ENCODE results near the gene AMACR. TPM values are rescaled to one million over a fixed set of nuclear protein-coding genes. Genes with fewer than 3 reads are reported as not detected.

The AMACR gene
- polyA plus RNA-seq (ENCODE audit: insufficient read depth in 1 of 5, insufficient read length in 5 of 5, low replicate concordance in 1 of 5): 10 to 100 TPM; 10.8 to 17.8 (median 11.8) TPM
- long read RNA-seq, donor 1, full-length matches to known transcripts: 6 of 6 reads
- long read RNA-seq, donor 1, partial matches to known transcripts: 0 of 6 reads
- long read RNA-seq, donor 1, other reads (novel, unspliced or antisense): 0 of 6 reads
- long read RNA-seq, donor 2, full-length matches to known transcripts: 6 of 6 reads
- long read RNA-seq, donor 2, partial matches to known transcripts: 0 of 6 reads
- long read RNA-seq, donor 2, other reads (novel, unspliced or antisense): 0 of 6 reads
- long read RNA-seq, donor 3, full-length matches to known transcripts: 11 of 11 reads
- long read RNA-seq, donor 3, partial matches to known transcripts: 0 of 11 reads
- long read RNA-seq, donor 3, other reads (novel, unspliced or antisense): 0 of 11 reads
- long read RNA-seq, donor 4, full-length matches to known transcripts: 6 of 6 reads
- long read RNA-seq, donor 4, partial matches to known transcripts: 0 of 6 reads
- long read RNA-seq, donor 4, other reads (novel, unspliced or antisense): 0 of 6 reads
- long read RNA-seq, donor 5, full-length matches to known transcripts: 6 of 6 reads
- long read RNA-seq, donor 5, partial matches to known transcripts: 0 of 6 reads
- long read RNA-seq, donor 5, other reads (novel, unspliced or antisense): 0 of 6 reads
- long read RNA-seq, donor 6, full-length matches to known transcripts: 16 of 16 reads
- long read RNA-seq, donor 6, partial matches to known transcripts: 0 of 16 reads
- long read RNA-seq, donor 6, other reads (novel, unspliced or antisense): 0 of 16 reads
- long read RNA-seq, donor 7, partial matches to known transcripts: 0 of 2 reads
- long read RNA-seq, donor 7, other reads (novel, unspliced or antisense): 0 of 2 reads
- long read RNA-seq, donor 8: 0 reads

DNA sequence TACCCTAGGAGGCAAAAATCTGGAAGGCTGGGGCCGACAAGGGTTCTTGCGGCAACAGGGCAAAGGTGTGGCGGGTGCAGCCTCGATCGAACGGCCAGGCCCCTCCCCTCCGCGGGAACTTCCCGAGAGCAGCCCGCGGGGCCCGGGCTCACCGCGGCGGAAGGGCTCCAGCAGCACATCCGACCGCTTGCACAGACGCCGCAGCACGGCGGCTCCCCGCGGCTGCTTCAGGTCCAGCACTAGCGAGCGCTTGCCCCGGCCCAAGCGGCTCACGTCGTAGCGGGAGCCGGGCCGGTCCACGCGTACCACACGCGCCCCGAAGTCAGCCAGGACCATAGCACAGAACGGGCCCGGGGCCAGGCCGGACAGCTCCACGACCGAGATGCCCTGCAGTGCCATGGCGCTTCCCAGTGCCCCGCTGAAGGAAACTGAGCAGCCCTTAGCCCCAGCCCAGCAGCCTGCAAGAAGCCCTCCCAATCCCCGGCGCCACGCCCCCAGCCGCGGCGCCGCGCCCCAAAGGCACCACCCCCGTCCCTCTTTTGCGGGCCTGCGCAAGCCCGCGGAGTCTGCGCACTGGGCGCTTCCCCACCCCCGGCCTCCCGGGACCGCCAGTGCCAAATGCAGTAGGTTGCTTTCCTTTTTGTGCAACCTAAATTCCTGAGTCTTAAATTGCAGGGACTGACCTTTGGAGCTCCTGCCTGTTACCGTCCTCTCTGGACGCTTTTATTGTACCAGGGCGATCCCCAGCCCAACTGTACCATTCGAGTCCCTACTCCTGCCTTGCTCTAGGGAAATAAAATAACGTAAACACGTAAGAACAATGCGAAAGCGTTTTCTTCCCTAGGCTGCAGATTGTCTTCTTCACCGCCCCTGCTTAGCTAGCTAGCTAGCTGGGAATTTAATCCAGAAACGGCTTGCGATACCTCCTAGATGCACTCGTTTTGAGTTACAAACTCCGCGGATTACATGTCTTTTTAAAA, at the start of gene AMACR:
Gene AMACR, minus strand, starts transcription at position 430 of the 980 bp plus-strand sequence. Its CDS starts 31 bp downstream, at position 399.
- DNase-seq: peak; percentile 96 to 97

DNA sequence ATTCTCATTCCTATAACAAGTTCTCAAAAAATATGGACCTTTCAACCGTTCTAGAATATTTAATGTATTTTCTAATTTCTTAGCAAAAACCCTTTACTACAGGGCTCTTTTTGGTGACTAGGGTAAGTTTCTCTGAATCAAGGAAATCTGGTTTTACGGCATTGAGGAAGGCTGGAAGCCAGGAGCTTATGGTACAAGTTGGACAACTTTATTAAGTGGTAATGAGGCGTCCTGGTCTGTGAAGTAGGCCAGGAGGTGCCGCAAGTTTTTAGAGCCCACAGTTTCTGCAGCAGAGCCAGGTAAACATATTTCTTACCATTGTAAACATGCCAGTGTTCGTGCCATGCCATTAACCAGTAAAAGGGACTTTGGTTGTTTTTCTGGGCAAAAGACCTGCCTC, 49.7 kb upstream of the AMACR start:
- DNase-seq: no peak

DNA sequence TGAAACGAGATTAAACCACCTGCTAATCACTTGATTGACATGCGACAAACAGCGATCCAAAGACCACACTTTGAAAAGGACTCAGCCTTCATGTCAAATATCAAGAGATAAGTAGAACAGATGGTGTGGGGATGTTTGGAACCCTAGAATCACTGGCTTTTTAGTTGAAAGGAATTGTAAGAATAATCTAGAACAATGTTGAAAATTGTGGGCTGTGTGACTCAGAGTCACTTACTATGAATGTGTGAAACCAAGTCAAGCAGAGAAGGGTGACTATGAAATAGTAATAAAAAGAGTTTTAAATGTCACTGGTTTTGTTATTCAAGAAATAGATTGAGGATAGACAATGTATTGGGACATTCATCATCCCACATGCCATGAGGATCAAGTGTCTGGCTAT, 49.3 kb upstream of the AMACR start:
- no peak for DNase-seq

DNA sequence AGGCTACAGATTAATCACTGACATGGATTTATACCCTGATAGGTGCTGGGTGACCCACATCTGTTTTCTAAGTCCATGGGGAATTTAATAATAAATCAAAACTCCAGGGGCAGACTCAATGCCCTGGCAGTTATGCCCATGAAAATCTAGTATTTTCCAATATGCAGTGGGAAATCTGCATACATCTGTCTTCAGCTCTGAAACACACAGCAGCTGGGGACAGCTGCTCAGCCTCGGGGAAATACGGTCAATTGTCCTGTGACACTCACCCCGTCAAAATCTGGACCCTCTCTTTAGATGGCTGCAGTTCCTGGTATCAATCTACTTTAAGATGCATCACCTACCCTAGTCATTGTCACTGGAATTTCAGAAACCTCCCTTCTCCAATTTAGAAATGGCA, 47.8 kb upstream of the AMACR start:
- peak; percentile 56 to 59 for DNase-seq

DNA sequence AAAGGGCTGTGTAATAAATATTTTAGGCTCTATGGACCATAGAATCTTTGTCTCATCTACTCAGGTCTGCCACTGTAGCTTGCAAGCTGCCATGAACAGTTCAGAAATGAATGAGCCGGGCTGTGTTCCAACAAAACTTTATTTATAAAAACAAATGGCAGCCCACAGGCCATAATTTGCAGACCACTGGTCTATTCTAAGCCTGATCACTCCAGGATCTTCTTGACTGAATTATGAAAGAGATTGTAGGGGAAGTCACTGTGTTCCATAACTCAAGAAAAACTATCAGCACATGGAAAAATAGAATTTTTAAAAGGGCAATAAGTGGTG, 46.5 kb upstream of the AMACR start:
- no peak for DNase-seq

DNA sequence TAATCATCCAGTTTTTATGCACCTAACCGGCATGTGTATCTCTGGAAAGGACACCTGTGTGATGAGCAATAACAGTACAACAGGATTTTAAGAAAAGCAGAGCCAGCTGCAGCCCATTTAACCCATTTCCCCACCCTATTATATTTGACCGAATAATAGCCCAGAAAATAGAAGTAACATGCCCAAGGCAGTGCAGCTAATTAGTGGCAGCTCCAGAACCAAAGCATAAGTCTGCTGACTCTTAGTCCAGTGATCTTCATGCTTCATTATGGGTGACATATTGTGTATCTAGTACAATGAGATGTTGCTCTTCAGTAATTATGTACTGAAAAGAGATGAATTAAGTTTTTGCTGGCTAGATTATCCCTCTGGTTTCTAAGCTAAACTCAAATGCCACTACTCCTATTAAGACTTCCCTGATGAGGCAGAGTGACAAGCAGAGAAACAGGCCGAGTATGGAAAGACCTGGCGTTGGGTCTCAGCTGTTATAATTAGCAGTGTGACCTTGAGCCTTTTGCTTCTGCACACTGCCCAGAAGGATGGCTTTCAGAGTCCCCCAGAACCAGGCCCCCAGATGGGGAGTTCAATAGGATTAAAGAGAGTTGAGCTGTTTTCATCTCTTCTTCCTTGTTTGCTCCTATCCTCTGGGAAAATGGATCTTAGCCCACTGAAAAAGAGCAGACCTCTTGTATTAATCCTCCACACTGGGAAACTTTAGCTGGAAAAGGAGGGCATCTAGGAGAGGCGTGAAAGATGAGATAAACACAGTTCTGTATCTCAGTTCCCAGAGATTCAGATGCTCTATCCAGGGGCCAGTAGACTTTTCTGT, 45.9 kb upstream of the AMACR start:
- no peak for DNase-seq

DNA sequence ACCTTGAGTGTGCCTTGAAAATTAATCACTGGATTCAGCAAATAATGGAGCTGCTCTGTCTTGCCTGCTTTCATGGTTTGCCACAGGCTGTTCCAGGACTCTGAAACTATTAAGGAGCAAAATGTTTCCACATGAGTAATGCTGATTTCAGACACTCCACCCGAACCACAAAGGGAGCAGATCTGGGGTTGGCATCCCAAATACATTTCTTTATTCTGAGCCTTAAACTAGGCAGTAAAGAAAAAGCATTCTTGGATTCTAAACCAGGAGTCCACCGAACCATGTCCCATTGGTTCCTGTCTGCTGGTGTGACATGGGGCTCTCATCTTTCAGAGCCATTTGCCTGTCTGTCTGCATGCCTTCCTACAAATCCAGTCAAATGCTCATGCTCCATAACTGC, 45.3 kb upstream of the AMACR start:
- DNase-seq: no peak

DNA sequence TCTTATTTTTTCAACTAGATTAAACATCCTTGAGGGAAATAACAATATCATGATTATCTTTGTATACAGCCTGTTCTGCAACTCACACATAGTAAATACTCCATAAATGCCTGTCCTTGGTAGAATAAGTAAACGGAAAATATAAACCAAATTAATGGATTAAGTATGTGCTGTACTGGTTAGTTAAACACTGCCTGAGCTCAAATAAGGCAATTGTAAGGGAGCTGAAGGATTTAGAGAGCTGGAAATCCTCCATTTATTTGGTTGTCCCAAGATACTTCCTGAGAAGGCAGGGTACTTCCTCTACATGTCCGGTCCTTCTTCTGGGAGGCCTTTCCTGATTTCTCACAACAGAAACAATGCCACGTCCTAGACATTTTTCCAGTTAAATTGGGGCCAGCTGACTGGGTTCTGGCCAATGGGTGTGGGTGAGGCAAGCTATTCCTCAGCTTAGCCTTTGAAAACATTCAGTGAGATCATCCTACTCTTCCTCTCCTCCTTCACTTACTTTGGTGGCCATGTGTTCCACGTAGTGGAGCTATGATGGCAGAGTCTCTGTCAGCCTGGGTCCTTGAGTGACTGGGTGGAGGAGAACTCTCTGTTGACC, 43.6 kb upstream of the AMACR start:
- no peak for DNase-seq

DNA sequence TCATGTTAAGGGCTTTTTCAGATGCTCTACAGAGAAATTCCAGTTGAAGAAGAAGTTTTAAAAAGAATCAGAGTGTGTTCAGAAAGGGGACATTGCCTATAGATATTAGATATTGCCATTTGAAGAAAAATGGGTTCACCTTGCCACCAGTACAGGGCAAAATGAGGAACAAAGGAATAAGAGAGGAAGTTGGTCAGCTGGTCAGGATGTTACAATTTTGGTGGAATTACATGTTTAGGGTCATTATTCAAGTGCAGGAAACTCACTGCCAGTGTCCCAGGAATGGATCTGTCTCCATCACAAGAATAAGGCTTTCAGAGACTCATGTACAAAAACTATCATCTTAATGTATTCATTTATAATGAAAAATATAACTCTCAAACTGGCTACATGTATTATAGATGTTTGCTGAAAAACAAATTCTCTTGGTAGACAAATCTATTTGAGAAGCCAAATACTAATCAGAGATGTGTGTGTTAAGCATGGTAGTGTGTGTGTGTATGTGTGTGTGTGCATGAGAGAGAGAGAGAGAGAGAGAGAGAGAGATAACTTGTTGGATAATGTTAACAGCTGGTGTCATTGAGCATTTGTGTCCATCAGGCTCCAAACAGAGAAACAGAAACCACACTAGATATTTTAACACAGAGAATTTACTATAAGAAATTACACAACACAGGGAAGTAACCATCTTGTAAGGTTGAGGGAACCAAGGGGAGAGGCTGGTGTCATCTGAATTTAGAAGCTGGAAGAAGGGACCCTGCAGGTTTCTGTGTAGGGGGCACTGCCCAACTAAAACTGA, 40.1 kb upstream of the AMACR start:
- no peak for DNase-seq

DNA sequence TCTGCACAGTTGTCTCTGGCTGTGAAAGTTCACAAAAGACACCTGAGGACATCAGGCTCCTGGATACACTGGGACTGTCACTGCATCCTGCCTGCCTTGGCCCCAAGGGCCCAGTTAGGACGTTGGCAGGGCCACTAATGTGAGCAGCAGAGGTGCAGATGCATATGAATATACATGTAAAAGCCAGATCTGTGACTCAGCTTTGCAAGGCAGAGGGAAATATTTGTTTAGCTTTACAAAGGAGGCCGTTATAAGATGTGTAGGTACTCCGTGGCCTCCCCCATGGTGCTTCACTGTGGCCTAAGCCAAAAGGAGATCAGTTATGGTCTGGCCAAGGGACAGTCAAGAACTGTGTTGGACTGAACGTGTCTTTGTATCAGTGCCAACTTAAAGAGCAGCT, 39.3 kb upstream of the AMACR start:
- no peak for DNase-seq

DNA sequence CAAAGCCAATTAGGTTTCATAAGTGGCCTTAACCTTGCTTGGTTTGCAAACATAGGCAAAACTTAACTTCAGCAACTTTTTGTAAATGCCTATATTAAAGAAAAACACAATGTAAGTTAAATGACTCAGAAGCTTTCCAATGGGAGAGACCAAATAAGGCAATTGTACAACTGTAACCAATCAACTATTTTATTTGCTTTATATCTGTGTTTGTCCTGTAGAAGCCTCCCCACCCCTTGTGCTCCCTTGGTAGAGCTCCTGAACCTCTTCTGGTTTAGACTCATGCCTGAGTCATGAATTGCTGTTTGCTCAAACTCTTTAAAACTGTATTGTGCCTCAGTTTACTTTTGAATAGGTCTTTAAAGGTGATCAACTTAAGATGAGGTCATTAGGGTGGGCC, 38.1 kb upstream of the AMACR start:
- no peak for DNase-seq

DNA sequence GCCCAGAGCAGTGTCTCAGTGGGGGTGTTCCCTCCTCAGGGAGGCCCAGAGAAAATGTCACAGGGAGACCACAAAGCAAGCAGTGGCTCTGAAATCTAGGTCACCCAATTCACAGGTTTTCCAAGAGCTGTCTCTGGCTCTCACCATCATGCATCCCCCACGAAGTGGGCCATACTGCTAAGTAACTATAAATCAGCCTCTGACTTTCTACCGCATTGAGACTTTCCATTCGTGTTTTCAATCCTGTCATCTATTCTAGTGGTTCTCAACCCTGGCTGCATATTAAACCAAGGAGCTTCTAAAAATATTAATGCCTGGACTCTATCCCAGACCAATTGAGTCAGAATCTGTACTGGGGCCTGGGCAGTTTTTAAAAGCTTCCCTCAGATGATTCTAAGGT, 37.2 kb upstream of the AMACR start:
- no peak for DNase-seq

DNA sequence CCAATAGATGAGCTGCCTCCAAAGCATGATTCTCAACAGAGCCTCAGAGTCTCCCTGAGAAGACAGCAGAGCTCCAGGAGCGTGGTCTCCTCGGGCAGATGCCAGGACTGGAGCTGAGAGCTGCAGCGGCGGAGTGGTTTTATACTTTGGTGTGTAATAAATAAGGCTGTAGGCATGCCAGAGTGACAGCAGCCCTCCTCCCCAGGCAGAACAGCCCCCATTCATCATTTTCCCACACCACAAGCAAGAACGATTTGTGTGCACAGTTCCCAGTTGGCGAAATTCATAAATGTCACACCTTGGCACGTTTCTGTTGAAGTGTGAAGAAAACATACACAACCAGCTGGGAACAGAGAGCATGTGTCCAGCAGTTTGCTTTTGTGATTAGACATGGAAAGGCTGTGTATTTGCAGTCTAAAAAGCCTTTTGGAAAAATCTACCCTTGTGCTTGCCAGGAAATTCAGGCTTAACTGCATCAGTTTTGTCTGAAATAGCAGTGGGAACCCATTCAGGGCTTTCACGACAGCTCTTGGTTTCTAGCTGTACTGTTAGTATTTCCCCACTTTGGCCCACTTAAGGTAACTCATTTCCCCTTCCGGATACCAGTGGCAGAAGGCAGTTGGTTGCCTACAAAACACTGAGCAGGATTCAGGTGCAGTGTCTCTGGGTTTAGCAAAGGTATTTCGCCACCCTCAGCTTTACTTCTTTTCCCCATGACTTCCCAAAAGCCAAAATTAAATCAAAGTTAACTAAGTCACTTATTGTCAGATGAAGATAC, 35.4 kb upstream of the AMACR start, which contains the start of gene C1QTNF3:
Gene C1QTNF3, minus strand, starts transcription at position 115 of the 778 bp plus-strand sequence. Its CDS starts 88 bp downstream, at position 27.
- peak; percentile 89 to 91 for DNase-seq

DNA sequence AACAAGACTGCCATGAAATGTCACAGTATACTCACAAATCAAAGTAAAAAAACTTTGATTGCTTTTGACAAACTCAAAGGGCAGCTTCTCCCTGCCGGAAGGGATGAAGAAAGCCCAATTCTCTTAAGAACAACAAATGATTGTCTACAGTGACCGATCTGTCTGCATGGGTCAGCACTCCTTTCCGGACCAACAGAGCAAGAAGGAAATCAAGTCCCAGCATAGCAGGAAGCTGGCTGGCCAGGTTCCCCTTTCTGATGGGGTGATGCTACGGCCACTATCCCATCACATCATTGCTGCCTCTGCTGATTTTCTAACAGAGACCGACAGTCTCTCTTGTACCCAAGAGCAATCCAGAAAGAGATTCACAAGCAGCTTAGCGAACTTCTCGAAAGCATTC, 34.5 kb upstream of the AMACR start:
- no peak for DNase-seq

DNA sequence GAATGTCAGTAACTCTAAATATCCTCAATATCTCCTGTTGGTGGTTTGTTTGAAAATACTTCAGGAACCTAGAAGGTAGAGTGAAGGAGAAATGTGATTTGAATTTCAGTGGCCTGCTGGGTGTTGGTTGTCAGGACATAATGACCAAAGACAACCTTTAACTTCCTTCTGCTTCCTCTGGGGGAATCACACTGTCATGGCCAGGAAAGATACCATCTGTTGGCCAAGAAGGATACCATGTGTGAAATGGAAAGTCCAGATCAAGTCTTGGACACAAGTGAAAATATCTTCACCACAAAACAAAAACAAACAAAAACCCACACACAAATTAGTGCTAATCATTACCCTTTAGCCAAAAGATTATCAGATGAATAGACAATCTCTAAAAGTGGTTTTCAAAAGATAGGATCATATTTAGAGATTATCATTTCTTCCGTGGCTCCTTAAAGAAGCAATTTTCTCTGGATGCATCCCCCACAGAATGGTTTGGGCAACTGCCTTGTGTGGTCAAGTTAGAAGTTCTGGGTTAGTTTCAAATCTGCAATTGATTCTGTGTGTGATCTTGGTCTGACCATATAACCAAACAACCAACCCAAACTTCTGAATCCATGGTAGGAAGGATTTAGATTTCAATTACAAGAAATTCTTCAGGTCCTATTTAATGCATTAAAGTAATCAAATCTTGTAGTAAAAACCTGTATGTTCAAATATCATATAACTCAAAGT, 33.6 kb upstream of the AMACR start:
- no peak for DNase-seq

DNA sequence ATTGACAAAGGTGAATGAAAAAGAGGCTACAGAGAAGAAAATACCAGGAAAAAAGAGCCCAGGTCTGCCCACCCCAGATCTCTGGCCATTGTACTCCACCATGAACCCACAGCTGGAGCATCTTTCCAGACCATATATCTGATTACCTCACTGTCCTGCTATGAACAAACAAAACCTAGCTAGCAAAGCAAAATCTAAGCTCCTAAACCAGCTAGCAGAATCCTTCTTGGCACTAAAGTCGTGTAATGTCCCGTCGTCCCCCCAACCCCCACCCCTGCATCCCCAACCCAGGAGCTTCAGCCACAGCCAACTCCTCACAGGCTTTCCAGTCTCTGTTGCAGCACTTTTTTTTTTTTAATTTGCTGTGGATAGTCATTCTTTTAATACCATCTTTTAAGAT, 32.6 kb upstream of the AMACR start:
- no peak for DNase-seq

DNA sequence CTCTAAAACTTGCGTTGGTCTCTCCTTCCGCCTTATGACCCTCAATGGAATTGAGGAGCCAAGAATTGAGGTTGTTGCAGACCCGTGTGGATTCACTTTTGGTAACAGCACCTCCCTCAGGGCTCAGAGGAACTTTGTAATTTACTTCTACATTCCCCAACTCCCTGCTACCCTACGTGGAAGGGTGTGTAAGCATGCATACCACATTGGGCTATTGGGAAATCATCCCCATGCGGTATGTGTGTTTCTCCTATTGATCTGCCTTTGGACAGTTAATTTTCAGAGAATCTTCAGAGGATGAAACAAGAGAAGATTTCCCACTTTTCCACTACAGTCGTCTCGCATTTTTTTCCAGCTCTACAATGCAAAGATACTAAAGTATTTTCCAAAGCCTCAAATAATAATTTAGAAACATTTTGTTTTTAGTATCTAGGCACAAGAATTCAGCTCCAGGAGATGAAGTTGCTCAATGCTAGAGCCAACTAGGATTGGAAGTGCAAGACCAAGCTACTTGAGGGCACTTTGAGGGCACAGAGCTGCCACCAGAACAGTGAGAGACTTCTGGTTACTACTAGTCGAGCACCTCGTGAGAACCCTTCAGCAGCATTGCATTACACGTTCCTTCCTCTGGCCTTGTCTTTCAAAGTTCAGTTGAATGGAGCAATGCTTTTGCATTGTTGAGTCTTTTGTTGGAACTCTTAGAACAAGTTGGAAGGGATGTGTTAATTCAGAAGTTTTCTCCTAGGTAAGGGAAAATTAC, 31.7 kb upstream of the AMACR start:
- DNase-seq: no peak
